Measurements from ENCODE around the gene ADAMTS20. TPM values are rescaled to one million over a fixed set of nuclear protein-coding genes. Genes with fewer than 3 reads are reported as not detected.

Gene ADAMTS20
- total RNA-seq, 5 donors from 2014 or later (not counting 1 experiment from before 2014, with no cell fraction given) = not detected

DNA sequence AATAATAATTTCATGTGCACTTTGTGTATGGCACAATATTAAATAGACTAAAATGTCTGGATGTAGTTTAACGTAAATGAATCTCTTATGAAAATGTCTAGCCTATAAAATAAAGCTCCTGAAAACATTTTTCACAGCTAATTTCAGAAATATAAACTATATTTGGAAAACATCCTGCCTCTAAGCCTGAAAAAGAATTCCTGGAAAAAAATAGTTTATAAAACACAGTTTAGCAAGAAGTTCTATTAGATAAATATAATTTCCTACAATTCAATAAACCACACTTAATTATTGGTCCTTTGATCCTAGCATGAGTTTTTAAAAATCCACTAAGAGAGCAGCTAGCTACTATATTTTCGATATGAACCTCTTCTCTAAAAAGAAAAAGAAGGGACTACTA lies 159.9 kb downstream of the ADAMTS20 start:
- Histone ChIP-seq H3K4me3 (ENCODE audit: control insufficient read depth in 1 of 2, extremely low read depth in 1 of 2, low read length in 1 of 2) (no peak overlapping the region), H3K9me3 (no peaks in the 10 kb centered on the region), H3K36me3 (ENCODE audit: control insufficient read depth in 2 of 2, extremely low read depth in 1 of 2, insufficient read depth in 1 of 2, low read length in 1 of 2) (no peaks in the 10 kb centered on the region), H3K4me1 (ENCODE audit: control insufficient read depth in 1 of 2, extremely low read depth in 1 of 2, insufficient read depth in 2 of 2, low read length in 2 of 2) (no peaks in the 10 kb centered on the region), H3K27ac (ENCODE audit: low read length) (no peak overlapping the region), H3K27me3 (replicated peaks in 1 of 2; ENCODE audit: control insufficient read depth in 2 of 2, extremely low read depth in 1 of 2, insufficient read depth in 2 of 2, low read length in 1 of 2) (peaks cover 0 to 6% of the 10 kb centered on the region in 2 experiments)
- no CpG with 5 or more reads among the region's 2 CpGs for WGBS (ENCODE audit: insufficient coverage)
- no peaks in the 10 kb centered on the region for H3K4me1 Mint-ChIP-seq
- no peak overlapping the region for H3K27ac Mint-ChIP-seq
- no peak overlapping the region for H3K4me3 Mint-ChIP-seq
- ChIA-PET POLR2A (no interaction called here), CTCF (no interaction called here)
- ATAC-seq (replicated peaks in 1 of 4) (no peak), DNase-seq (no peak)
- H3K27me3 Mint-ChIP-seq = peaks cover 0 to 3% of the 10 kb centered on the region in 2 donors
- peaks cover 0 to 3% (median 0%) of the 10 kb centered on the region in 3 donors for H3K9me3 Mint-ChIP-seq
- no peaks in the 10 kb centered on the region for H3K36me3 Mint-ChIP-seq

DNA sequence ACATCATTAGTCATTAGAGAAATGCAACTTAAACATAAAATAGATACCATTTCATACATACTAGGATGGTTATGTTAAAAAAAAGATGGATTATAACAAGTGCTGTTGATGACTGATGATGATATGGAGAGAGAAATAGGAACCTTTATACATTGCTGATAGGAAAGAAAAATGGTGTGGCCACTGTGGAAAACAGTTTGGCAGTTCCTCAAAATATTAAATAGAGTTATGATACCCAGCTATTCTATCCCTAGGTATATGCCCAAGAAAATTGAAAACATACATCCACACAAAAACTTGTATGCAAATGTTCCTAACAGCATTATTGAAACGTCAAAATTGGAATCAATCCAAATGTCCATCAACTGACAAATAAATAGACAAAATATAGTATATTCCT lies 170.1 kb downstream of the ADAMTS20 start:
- Histone ChIP-seq H3K9me3 (no peaks in the 10 kb centered on the region), H3K27ac (ENCODE audit: low read length) (no peak overlapping the region), H3K4me1 (ENCODE audit: control insufficient read depth in 1 of 2, extremely low read depth in 1 of 2, insufficient read depth in 2 of 2, low read length in 2 of 2) (no peaks in the 10 kb centered on the region), H3K4me3 (ENCODE audit: control insufficient read depth in 1 of 2, extremely low read depth in 1 of 2, low read length in 1 of 2) (no peak overlapping the region), H3K27me3 (replicated peaks in 1 of 2; ENCODE audit: control insufficient read depth in 2 of 2, extremely low read depth in 1 of 2, insufficient read depth in 2 of 2, low read length in 1 of 2) (no peaks in the 10 kb centered on the region), H3K36me3 (ENCODE audit: control insufficient read depth in 2 of 2, extremely low read depth in 1 of 2, insufficient read depth in 1 of 2, low read length in 1 of 2) (no peaks in the 10 kb centered on the region)
- ChIA-PET POLR2A (no interaction called here), CTCF (no interaction called here)
- Mint-ChIP-seq H3K36me3 (no peaks in the 10 kb centered on the region), H3K9me3 (peaks cover 6 to 37% (median 12%) of the 10 kb centered on the region in 3 donors), H3K27me3 (no peaks in the 10 kb centered on the region), H3K4me3 (no peak overlapping the region), H3K4me1 (no peaks in the 10 kb centered on the region), H3K27ac (no peak overlapping the region)
- WGBS (ENCODE audit: insufficient coverage) = no CpG with 5 or more reads among the region's 1 CpG
- ATAC-seq (replicated peaks in 1 of 4) (no peak), DNase-seq (no peak)

DNA sequence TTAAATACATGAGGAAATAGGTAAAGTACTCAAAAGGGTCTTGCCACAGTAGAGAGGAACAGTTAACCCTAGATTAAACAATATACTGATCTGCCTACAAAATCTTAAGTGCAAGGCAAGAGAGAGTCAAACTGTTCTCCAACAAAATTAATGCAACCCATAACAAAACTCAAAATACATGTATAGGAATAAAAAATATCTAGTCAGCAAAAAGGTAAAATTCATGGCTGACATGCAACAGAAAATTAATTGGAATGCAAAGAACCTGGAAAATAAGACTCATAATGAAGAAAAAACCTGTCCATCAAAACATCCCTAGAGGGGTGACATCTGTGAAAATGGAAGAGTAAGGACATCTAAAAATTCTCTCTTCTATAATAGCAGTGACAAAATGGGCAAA lies 173.6 kb downstream of the ADAMTS20 start:
- DNase-seq (no peak), ATAC-seq (replicated peaks in 1 of 4) (no peak)
- H3K27ac ChIP-seq (ENCODE audit: low read length) = no peak overlapping the region
- ChIA-PET POLR2A (no interaction called here), CTCF (no interaction called here)
- no peaks in the 10 kb centered on the region for H3K36me3 ChIP-seq (ENCODE audit: control insufficient read depth in 2 of 2, extremely low read depth in 1 of 2, insufficient read depth in 1 of 2, low read length in 1 of 2)
- Mint-ChIP-seq H3K9me3 (peaks cover 6 to 32% (median 8%) of the 10 kb centered on the region in 3 donors), H3K27ac (no peak overlapping the region), H3K36me3 (no peaks in the 10 kb centered on the region), H3K27me3 (no peaks in the 10 kb centered on the region), H3K4me3 (no peak overlapping the region), H3K4me1 (no peaks in the 10 kb centered on the region)
- no peaks in the 10 kb centered on the region for H3K4me1 ChIP-seq (ENCODE audit: control insufficient read depth in 1 of 2, extremely low read depth in 1 of 2, insufficient read depth in 2 of 2, low read length in 2 of 2)
- no peaks in the 10 kb centered on the region for H3K27me3 ChIP-seq (replicated peaks in 1 of 2; ENCODE audit: control insufficient read depth in 2 of 2, extremely low read depth in 1 of 2, insufficient read depth in 2 of 2, low read length in 1 of 2)
- H3K4me3 ChIP-seq (ENCODE audit: control insufficient read depth in 1 of 2, extremely low read depth in 1 of 2, low read length in 1 of 2) = no peak overlapping the region
- H3K9me3 ChIP-seq = no peaks in the 10 kb centered on the region

DNA sequence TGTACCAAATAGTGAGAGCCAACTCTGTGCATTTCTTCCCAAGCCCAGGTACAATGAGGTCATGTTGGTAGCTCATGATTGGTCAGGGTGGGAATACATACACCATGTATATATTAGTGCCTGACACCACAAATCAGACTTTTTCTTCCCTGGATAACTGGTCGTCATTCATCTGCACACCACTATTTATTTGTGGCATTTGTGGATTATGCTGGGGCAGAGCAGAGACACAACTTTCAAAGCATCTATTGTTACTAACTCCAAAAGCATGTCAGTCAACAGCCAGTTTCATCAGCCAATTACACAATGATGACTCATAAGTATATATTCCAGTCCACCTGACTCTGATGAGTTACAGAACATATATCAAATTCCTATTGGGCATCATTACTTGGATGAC lies 181.7 kb downstream of the ADAMTS20 start:
- no peaks in the 10 kb centered on the region for H3K4me1 Mint-ChIP-seq

DNA sequence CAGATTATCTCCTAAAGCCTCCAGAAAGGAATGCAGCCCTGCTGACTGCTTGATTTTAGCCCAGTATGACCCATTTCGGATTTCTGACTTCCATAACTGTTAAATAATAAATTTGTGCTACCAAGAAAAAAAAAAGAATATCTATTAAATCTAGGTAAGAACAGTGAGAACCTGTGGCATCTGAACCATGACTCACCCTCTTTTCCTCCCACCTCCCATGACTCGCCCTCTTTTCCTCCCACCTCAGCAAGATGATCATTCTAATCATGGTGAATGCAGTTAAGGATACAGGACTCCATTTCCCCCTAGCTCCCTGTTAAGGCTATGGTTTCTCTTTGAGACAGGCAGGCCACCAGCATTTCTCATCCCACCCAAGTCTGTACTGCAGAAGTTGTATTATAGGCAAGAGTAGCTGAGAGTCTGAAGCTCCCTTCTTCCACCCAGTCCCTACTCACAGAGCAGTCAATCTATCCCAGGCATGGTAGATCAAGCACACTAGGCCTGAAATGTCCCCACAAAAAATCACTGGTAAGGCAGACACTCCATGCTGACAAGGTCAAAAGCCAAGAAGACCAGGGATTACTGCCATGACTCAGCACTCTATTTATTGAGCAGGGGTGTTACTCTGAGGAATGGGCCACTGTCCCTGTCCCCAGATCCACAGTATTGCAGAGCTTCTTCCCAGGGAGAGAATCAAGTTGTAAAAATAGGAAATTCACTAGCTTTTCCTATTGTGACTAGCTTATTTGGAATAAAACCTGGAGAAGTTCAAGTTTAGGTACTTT lies 188.9 kb downstream of the ADAMTS20 start:
- DNase-seq = no peak
- Histone ChIP-seq H3K36me3 (ENCODE audit: control insufficient read depth in 2 of 2, extremely low read depth in 1 of 2, insufficient read depth in 1 of 2, low read length in 1 of 2) (no peaks in the 10 kb centered on the region), H3K27ac (ENCODE audit: low read length) (no peak overlapping the region), H3K4me1 (ENCODE audit: control insufficient read depth in 1 of 2, extremely low read depth in 1 of 2, insufficient read depth in 2 of 2, low read length in 2 of 2) (no peaks in the 10 kb centered on the region), H3K4me3 (ENCODE audit: control insufficient read depth in 1 of 2, extremely low read depth in 1 of 2, low read length in 1 of 2) (no peak overlapping the region), H3K9me3 (no peaks in the 10 kb centered on the region), H3K27me3 (replicated peaks in 1 of 2; ENCODE audit: control insufficient read depth in 2 of 2, extremely low read depth in 1 of 2, insufficient read depth in 2 of 2, low read length in 1 of 2) (no peaks in the 10 kb centered on the region)
- no CpG with 5 or more reads among the region's 2 CpGs for WGBS (ENCODE audit: insufficient coverage)
- Mint-ChIP-seq H3K27me3 (no peaks in the 10 kb centered on the region), H3K4me3 (no peak overlapping the region), H3K36me3 (no peaks in the 10 kb centered on the region), H3K27ac (no peak overlapping the region), H3K4me1 (no peaks in the 10 kb centered on the region), H3K9me3 (peaks cover 0 to 5% (median 1%) of the 10 kb centered on the region in 3 donors)
- no peak for ATAC-seq (replicated peaks in 1 of 4)
- POLR2A ChIA-PET = interaction anchor here in 1 of 2 donors (0.5 kb wide), 1 partner anchor 308 kb away, joined by 3 read pairs; no protein-coding TSS in a partner anchor
- CTCF ChIA-PET = interaction anchor here in 1 of 2 donors (0.5 kb wide), 1 partner anchor 362 kb away, joined by 3 read pairs; no protein-coding TSS in a partner anchor

More for the DNA sequence above, 181.7 kb downstream of the ADAMTS20 start:
- CTCF ChIA-PET = no interaction called here
- WGBS (ENCODE audit: insufficient coverage) = no CpG with 5 or more reads among the region's 1 CpG
- ATAC-seq (replicated peaks in 1 of 4) (no peak), DNase-seq (no peak)
- no peaks in the 10 kb centered on the region for H3K9me3 Mint-ChIP-seq
- no peaks in the 10 kb centered on the region for H3K27me3 Mint-ChIP-seq
- H3K36me3 ChIP-seq (ENCODE audit: control insufficient read depth in 2 of 2, extremely low read depth in 1 of 2, insufficient read depth in 1 of 2, low read length in 1 of 2) = no peaks in the 10 kb centered on the region
- H3K4me1 ChIP-seq (ENCODE audit: control insufficient read depth in 1 of 2, extremely low read depth in 1 of 2, insufficient read depth in 2 of 2, low read length in 2 of 2) = no peaks in the 10 kb centered on the region
- POLR2A ChIA-PET = no interaction called here
- no peak overlapping the region for H3K27ac Mint-ChIP-seq
- H3K4me3 Mint-ChIP-seq = no peak overlapping the region
- no peaks in the 10 kb centered on the region for H3K9me3 ChIP-seq
- no peaks in the 10 kb centered on the region for H3K27me3 ChIP-seq (replicated peaks in 1 of 2; ENCODE audit: control insufficient read depth in 2 of 2, extremely low read depth in 1 of 2, insufficient read depth in 2 of 2, low read length in 1 of 2)
- no peak overlapping the region for H3K4me3 ChIP-seq (ENCODE audit: control insufficient read depth in 1 of 2, extremely low read depth in 1 of 2, low read length in 1 of 2)
- H3K27ac ChIP-seq (ENCODE audit: low read length) = no peak overlapping the region
- no peaks in the 10 kb centered on the region for H3K36me3 Mint-ChIP-seq

DNA sequence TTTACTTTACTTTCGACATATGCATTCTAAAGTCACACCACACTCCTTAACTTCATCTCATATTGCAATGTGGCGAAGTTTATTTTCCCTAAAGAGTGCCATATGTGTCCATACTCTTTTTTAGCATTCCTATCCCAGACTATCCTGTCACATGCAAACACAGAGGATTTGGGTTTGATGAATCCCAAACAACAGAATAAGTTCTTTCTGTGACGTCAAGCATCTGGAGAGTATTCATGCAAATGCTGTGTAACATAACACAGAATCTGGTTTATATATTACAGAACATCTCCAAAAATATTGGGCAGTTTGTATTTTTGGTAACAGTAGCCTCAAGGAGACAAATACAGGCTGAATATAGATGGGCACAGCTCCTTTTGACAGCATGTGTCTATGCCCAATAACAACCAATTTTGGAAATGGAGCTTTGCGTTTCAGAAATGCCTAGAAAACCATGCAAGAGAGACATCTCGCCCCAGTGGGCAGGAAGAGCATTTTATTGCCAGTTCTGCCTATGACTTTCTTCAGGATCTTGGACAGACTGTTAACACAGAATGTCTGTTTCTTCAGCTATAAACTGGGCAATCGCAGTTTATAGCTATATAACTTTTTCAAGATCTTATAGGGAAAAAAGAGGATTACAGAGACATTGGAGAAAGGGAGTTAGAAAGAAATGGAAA lies 190.8 kb downstream of the ADAMTS20 start:
- POLR2A ChIA-PET = no interaction called here
- CTCF ChIA-PET = no interaction called here
- Histone ChIP-seq H3K27me3 (replicated peaks in 1 of 2; ENCODE audit: control insufficient read depth in 2 of 2, extremely low read depth in 1 of 2, insufficient read depth in 2 of 2, low read length in 1 of 2) (no peaks in the 10 kb centered on the region), H3K4me1 (ENCODE audit: control insufficient read depth in 1 of 2, extremely low read depth in 1 of 2, insufficient read depth in 2 of 2, low read length in 2 of 2) (no peaks in the 10 kb centered on the region), H3K9me3 (no peaks in the 10 kb centered on the region), H3K27ac (ENCODE audit: low read length) (no peak overlapping the region), H3K4me3 (ENCODE audit: control insufficient read depth in 1 of 2, extremely low read depth in 1 of 2, low read length in 1 of 2) (no peak overlapping the region), H3K36me3 (ENCODE audit: control insufficient read depth in 2 of 2, extremely low read depth in 1 of 2, insufficient read depth in 1 of 2, low read length in 1 of 2) (no peaks in the 10 kb centered on the region)
- Mint-ChIP-seq H3K4me3 (no peak overlapping the region), H3K36me3 (no peaks in the 10 kb centered on the region), H3K9me3 (peaks cover 0 to 5% (median 2%) of the 10 kb centered on the region in 3 donors), H3K27ac (no peak overlapping the region), H3K27me3 (no peaks in the 10 kb centered on the region), H3K4me1 (no peaks in the 10 kb centered on the region)
- 81% methylated on average over 4 of the region's 6 CpGs for WGBS (ENCODE audit: insufficient coverage)
- DNase-seq (no peak), ATAC-seq (replicated peaks in 1 of 4) (no peak)
